OCI-M1 (cell line): ENCODE measurements around the gene TEX54.
"Not testable (repeated sequence)": the region's sequence is repeated elsewhere in the genome, so short reads cannot be mapped to it uniquely, and the experiment has no call there.

ENCODE experiments used
- DNase-seq: peaks from one replicate; lab custom pipeline; 2025; lab: John Stamatoyannopoulos, UW

TEX54 gene

GRCh38 chr11:62855571-62856332, 23.1 kb upstream of the TEX54 start:
- peak; percentile 99 for DNase-seq

GRCh38 chr11:62854825-62855570, 22.4 kb upstream of the TEX54 start:
- peak; percentile 43 for DNase-seq

DNA sequence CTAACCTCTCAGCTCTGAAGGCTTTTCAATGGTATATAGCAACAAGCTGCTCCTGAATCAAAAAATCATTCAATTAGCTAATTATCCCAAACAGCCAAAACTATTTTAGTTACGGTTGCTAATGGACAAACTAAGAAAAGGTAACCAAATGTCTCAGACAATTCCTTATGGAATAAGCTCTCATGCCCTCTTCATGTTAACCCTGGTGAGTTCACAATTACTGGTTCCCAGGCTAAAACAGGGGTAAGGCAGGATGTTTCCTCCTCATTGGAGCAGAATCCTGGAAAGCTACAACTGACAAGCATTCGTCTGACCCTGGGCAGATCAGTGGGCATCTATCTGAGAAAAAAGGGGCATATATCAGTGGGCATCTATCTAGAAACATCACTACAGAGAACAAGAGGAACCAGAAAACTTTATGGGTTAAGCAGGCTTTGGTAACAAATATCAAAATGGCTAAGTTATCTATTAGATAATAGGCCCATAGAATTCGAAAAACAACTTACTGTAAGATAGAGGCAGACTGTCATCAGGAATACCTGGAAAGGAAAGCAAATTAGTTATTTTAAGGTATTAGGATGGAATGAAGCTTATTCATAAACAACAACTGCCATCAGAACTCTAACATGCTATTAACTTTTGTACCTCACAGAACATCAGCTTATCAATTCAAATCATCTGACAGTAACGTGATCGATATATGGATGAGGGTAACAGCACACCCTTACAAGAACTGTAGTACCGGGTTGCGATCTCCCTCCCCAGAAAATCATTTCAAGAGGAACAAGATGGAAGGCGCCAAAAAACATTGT, 21.6 kb upstream of the TEX54 start:
- DNase-seq: peak; percentile 41

DNA sequence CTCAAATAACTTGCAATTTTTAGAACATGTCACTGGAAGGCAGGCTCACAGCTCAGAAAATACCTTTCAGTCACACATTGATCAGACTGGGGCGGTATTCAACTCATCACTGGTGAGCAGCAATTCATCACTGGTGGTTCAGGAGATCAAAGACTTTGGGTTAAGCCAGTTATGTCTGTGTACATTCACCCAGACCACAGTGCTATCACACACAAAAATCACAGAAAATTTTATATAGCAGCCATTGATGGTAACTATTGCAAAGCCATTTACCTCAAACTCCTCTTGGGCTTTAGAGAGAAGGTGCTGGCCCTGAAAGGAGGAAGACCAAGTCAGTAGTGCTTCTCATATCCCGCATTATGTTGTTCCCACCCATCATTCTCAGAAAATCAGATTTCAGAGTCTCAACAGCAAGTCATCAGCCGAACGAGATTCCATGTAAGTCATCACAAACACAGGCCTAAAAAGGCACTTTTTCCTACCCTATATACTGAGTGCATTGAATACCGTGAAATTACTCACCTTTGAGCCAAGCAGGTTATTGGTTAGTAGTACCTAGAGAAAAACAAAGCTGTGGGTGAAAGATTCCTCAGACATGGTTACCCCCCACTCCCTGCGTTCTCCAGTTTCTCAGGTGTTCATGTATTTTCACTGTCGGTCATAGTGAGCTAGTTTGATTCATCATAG, 20.8 kb upstream of the TEX54 start:
- no peak for DNase-seq

DNA sequence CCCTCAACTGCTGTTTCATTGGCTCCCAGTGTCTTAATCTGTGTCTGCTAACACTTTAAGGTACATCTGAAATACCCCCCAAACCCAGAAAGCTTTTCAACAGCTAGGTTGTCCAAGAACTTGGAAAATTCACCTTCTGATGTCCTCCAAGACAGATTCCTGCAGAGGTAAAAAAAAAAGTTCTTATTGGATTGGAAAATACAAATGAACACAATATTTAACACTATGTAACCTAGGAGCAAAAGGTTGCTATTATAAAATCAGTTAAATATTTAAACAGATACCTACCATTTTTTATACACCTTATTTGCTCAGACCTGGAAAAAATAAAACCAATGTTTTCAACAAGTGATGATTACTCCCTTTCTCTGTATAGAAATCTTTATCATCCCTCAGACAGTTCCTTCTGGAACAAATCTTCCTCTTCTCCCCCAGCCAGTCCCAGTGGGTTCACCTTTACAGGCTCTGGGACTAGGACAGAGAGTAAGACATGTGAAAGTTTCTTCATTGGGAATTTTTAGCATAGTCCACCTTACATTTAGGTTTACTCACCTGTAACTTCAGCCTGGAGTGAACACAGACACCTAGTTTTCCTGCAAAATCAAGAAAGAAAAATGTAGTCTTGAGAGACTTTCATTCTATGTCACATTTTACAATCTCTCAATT, 20.0 kb upstream of the TEX54 start:
- no peak for DNase-seq

DNA sequence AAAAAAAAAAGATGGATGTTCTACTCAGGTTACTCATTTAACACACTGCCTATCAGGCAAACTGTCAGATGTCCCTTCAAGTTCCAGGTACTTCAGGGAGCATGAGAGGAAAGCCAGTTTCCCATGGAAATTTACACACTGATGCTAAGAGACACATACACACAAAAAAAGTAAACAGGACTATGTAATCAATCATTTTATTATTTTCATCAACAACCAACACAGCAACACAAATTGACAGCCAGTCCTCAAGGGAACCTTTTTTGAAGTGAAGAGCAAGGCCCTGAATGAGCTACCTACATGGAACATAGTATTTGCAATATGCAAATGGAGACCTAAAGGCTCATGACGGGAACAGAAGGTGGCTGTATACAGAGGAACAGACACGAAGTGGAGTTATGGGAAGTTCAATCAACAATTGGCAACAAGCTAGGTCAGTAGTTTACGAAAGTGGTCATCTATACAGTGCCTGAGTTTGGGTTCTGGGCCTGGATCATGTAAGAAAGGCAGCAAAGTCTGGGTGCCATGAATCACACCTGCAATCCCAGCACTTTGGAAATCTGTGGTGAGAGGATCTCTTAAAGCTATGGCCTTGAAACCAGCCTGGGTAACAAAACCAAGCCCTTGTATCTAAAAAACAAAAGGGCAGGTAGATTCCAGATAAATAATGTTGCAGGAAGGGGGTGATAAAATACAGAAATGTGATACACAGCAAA, 19.3 kb upstream of the TEX54 start:
- peak; percentile 34 for DNase-seq

DNA sequence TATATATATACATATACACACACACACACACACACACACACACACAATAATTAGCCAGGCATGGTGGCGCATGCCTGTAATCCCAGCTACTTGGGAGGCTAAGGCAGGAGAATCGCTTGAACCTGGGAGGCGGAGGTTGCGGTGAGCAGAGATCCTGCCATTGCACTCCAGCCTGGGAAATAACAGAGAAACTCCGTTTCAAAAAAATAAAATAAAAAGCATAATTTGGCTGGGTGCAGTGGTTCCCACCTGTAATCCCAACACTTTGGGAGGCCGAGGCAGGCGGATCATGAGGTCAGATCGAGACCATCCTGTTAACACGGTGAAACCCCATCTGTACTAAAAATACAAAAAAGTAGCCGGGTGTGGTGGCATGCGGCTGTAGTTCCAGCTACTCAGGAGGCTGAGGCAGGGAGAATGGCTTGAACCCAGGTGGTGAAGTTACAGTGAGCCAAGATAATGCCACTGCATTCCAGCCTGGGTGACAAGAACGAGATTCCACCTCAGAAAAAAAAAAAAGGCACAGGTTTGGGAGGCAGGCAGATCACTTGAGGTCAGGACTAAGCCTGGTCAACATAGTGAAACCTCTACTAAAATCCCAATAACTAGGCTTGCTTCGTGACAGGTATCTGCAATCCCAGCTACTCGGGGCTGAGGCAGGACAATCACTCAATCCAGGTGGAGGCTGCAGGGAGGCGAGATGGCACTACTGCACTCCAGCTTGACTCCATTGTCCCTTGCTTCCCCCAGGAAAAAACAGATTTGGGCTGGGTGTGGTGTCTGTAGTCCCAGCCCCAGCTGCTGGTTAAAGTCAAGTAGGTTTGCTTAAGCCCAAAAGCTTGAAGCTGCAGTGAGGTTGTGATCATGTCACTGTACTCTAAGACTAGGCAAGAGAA, 18.5 kb upstream of the TEX54 start:
- DNase-seq: peak; percentile 71

- DNase-seq: no peak
Measured at GRCh38 chr11:62847767-62848314, 15.2 kb upstream of the TEX54 start.

- no peak for DNase-seq
Measured at GRCh38 chr11:62846177-62846576, 13.5 kb upstream of the TEX54 start.

DNA sequence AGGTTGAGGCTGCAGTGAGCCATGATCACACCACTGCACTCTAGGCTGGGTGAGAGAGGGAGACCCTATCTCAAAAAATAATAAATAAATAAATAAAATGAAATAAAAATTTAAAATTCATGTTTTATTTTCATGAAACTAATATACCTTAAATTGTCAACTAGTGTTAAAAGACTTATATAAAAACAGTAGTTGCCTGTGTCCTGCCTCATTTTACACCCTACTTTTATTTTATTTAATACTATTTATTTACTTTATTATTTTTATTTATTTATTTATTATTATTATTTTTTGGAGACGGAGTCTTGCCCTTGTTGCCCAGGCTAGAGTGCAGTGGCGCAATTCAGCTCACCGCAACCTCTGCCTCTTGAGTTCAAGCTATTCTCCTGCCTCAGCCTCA, 11.5 kb upstream of the TEX54 start:
- no peak for DNase-seq

DNA sequence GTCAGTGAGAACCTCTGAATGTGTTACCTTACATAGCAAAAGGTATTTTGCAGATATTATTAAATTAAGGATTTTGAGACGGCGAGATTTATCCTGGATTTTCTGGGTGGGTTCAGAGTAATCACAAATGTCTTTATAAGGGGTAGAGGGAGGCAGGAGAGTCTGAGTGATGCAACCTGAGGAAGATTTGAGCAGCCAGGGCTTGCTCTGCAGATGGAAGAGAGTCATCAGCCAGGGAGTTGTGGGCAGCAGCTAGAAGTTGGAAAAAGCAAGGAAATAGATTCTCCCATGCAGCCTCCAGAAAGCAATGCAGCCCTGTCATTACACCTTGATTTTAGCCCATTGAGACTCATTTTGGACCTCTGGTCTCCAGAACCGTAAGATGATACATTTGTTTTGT, 10.8 kb upstream of the TEX54 start:
- peak; percentile 19 for DNase-seq

DNA sequence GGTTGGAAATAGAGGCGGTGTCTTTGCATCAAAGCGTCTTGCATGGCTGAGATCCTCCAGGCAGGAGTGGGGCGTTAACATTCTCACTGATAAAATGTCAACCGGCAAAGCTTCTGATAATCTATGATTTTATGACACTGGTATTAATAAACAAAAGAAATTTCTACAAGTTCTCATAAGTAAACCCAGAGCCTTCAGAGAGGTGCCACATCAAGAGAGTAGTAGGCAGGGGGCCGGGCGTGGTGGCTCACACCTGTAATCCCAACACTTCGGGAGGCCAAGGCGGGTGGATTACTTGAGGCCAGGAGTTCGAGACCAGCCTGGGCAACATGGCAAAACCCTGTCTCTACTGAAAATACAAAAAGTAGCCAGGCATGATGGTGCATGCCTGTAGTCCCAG, 10.2 kb upstream of the TEX54 start:
- not testable (repeated sequence) for DNase-seq

- DNase-seq: no peak
Measured at GRCh38 chr11:62842171-62842741, 9.6 kb upstream of the TEX54 start.

GRCh38 chr11:62841361-62842170, 8.9 kb upstream of the TEX54 start:
- peak; percentile 99 for DNase-seq

- DNase-seq: peak; percentile 90
Measured at GRCh38 chr11:62840721-62841360, 8.2 kb upstream of the TEX54 start.

- peak; percentile 96 for DNase-seq
Measured at GRCh38 chr11:62839050-62839945, 6.7 kb upstream of the TEX54 start, which contains the start of gene WDR74. Gene WDR74 (minus strand): TSS chr11:62839590. CDS start chr11:62839570, 20 bp downstream.

DNA sequence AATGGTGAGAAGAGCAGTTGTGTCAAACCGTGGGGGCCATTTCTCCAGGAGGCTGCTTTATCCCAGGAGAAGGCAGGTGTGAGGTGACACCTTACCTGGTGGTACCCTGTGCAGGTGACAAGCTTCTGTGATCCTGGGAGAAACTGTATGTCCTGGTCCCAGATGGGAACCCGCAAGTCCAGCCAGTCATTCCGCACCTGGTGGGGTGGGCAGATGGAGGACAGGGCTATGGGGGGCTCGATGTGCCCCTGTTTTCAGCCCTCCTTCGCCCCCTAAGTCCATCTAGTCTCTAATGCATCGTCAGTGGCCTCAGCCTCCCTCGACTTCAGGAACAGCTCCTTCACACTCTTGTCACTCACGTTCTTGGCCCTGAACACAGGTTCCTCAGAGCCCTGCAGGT, 2.7 kb upstream of the TEX54 start:
- no peak for DNase-seq
